Skin of body (tissue), 2 donors: Measurements from ENCODE around the gene FNTB. TPM values are rescaled to one million over a fixed set of nuclear protein-coding genes. Genes with fewer than 3 reads are reported as not detected.

Experiments used
- small RNA-seq: library from RNA; depleted of rRNA; stranded (forward); fragments of <200 nt; gene quantifications from one replicate; pipeline ENCODE3, GENCODE V24; 2014; ENCODE audit warnings: low replicate concordance
- total RNA-seq: library from RNA; depleted of rRNA; stranded (reverse); fragments of >200 nt; gene quantifications from one replicate; pipeline ENCODE4 v1.2.3, GENCODE V29; 2014

Gene FNTB
- total RNA-seq, 1 donor from 2014 or later: 16.5 TPM

Small RNAs within 50 kb of the gene (small RNA-seq; reads per million reads assigned to genes)
- gene MIR4706: 0.12 reads per million

Other genes with a start within 250 kb of the FNTB start
- gene SPTB, start 107.0 kb upstream of the FNTB start, total RNA-seq: 32.7 TPM
- 42.1 TPM for gene CHURC1, start 72.4 kb upstream of the FNTB start, total RNA-seq
- gene GPX2, start 44.1 kb upstream of the FNTB start, total RNA-seq: 0.20 TPM
- 3.4 TPM for gene RAB15, start 14.6 kb upstream of the FNTB start, total RNA-seq
- gene MAX, start 115.6 kb downstream of the FNTB start, total RNA-seq: 42.6 TPM